ENCODE data around the gene AUTS2.

DNA sequence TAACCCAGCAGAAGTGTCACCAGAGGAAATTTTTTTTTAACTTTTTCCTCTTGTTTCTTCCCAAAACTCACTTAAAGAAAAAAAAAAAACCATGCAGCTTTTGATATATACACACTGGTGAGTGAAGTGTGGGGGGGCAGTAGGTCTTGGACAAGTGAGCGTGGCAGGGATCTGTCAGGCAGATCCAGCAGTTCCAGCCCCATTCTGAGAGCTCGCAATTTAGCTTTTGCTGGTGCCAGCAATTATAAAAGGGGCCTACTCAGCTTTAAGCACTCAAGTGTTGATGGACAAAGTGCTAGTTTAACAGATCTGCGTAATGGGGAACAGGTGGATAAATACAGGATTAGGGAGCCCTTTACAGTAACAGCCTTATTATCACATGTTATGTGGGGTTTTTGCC, 914.5 kb downstream of the AUTS2 start:
- no peak for TF ChIP-seq POLR2AphosphoS5 (IDR thresholded peaks at IDR 0.05)
- TF ChIP-seq, protein P1, sequence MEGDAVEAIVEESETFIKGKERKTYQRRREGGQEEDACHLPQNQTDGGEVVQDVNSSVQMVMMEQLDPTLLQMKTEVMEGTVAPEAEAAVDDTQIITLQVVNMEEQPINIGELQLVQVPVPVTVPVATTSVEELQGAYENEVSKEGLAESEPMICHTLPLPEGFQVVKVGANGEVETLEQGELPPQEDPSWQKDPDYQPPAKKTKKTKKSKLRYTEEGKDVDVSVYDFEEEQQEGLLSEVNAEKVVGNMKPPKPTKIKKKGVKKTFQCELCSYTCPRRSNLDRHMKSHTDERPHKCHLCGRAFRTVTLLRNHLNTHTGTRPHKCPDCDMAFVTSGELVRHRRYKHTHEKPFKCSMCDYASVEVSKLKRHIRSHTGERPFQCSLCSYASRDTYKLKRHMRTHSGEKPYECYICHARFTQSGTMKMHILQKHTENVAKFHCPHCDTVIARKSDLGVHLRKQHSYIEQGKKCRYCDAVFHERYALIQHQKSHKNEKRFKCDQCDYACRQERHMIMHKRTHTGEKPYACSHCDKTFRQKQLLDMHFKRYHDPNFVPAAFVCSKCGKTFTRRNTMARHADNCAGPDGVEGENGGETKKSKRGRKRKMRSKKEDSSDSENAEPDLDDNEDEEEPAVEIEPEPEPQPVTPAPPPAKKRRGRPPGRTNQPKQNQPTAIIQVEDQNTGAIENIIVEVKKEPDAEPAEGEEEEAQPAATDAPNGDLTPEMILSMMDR (IDR thresholded peaks at IDR 0.05) = no peak
